ENCODE results near the gene DGUOK.

Gene DGUOK

GRCh38 chr2:73972846-73973245, 46.2 kb downstream of the DGUOK start:
- H3K36me3 Mint-ChIP-seq (ENCODE audit: insufficient read depth): peaks cover 9% of the 10 kb centered on the region
- H3K4me3 Mint-ChIP-seq: no peak overlapping the region
- ATAC-seq (replicated peaks) (no peak), DNase-seq (no peak)
- H3K4me1 Mint-ChIP-seq (ENCODE audit: low read depth in 2 of 2): peaks cover 25 to 29% of the 10 kb centered on the region in 2 donors
- no peaks in the 10 kb centered on the region for H3K9me3 Mint-ChIP-seq
- H3K27me3 Mint-ChIP-seq: no peaks in the 10 kb centered on the region
- no peak overlapping the region for H3K27ac Mint-ChIP-seq

GRCh38 chr2:73975731-73976130, 49.1 kb downstream of the DGUOK start:
- peaks cover 0 to 1% of the 10 kb centered on the region in 2 donors for H3K27me3 Mint-ChIP-seq
- H3K36me3 Mint-ChIP-seq (ENCODE audit: insufficient read depth): peaks cover 8% of the 10 kb centered on the region
- ATAC-seq (replicated peaks) (no peak), DNase-seq (no peak)
- H3K9me3 Mint-ChIP-seq: no peaks in the 10 kb centered on the region
- peaks cover 26 to 27% of the 10 kb centered on the region in 2 donors for H3K4me1 Mint-ChIP-seq (ENCODE audit: low read depth in 2 of 2)
- H3K27ac Mint-ChIP-seq: no peak overlapping the region
- H3K4me3 Mint-ChIP-seq: no peak overlapping the region

- H3K36me3 Mint-ChIP-seq (ENCODE audit: insufficient read depth): no peaks in the 10 kb centered on the region
- peaks cover 23 to 26% of the 10 kb centered on the region in 2 donors for H3K4me1 Mint-ChIP-seq (ENCODE audit: low read depth in 2 of 2)
- ATAC-seq (replicated peaks): no peak
- no peak overlapping the region for H3K4me3 Mint-ChIP-seq
- no peak overlapping the region for H3K27ac Mint-ChIP-seq
- DNase-seq: no peak
- H3K27me3 Mint-ChIP-seq: peaks cover 0 to 12% of the 10 kb centered on the region in 2 donors
- H3K9me3 Mint-ChIP-seq: no peaks in the 10 kb centered on the region
These were observed 50.1 kb downstream of the DGUOK start for GRCh38 chr2:73976803-73977202.

DNA sequence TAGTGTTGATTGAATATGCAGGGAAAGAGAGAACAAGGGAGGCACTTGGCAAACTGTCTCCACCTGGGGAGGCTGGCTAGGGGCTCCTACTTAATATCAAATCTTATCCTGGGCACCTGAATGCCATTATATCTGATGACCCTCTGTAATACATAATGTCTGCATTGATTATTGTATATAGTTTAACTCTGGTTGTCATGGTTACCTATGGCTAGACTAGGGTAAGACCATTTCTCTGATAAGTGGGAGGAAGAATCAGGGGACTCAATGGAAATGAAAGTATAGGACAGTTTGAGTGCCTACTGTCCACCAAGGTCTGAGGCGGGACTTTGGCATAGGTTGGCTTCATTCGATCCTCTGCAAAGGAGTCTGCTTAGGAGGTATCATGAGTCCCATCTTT, 50.8 kb downstream of the DGUOK start:
- ATAC-seq (replicated peaks) (no peak), DNase-seq (no peak)
- Mint-ChIP-seq H3K4me1 (ENCODE audit: low read depth in 2 of 2) (peaks cover 21 to 26% of the 10 kb centered on the region in 2 donors), H3K4me3 (no peak overlapping the region), H3K27me3 (peaks cover 0 to 12% of the 10 kb centered on the region in 2 donors), H3K9me3 (no peaks in the 10 kb centered on the region), H3K27ac (no peak overlapping the region), H3K36me3 (ENCODE audit: insufficient read depth) (no peaks in the 10 kb centered on the region)

DNA sequence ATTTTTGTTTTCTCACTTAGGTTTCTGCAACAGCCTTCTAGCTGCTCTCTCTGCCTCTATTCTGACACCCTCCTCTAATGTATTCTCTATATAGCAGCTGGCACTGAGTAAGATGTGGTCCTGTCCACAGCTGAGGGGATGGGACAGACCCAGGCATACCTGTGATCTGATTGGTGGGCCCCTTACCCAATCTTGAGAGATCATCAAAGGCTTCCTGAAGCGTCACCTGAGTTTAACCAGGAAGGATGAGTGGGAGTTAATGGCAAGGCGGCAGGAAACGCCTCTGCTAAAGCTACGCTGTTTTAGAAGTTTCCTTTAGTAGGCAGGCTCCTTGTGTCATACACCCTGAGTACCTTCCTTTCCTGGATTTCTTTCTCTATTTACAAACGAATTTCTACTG, 52.3 kb downstream of the DGUOK start:
- peak; percentile 92 for ATAC-seq (replicated peaks)
- peak overlapping the region; percentile 6 to 29 for H3K4me3 Mint-ChIP-seq
- peaks cover 6% of the 10 kb centered on the region for H3K36me3 Mint-ChIP-seq (ENCODE audit: insufficient read depth)
- no peaks in the 10 kb centered on the region for H3K9me3 Mint-ChIP-seq
- H3K4me1 Mint-ChIP-seq (ENCODE audit: low read depth in 2 of 2): peaks cover 27 to 34% of the 10 kb centered on the region in 2 donors
- peak in 1 of 3 experiments; percentile 16 for DNase-seq
- H3K27ac Mint-ChIP-seq: peak overlapping the region; percentile 26 to 49
- H3K27me3 Mint-ChIP-seq: peaks cover 0 to 12% of the 10 kb centered on the region in 2 donors

DNA sequence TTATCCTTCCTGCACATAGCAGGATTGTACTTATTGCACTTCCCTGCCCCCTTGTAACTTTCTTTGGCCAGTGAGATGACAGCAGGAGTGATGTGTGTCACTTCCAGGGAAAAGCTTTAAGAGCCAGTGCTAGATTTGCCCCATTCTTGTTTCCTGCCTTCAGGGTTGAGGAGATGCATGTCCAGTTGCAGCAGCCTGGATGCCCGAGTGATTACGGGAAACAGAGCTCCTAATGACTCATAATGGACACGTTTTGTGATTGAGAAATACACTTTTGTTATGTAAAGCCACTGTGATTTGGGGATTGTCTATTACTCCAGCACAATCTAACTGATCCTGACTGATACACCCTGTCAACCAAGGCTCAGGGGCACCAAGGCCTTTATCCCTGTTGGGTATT, 53.0 kb downstream of the DGUOK start:
- Mint-ChIP-seq H3K27ac (peak overlapping the region in 1 of 2 donors; percentile 49), H3K36me3 (ENCODE audit: insufficient read depth) (peaks cover 8% of the 10 kb centered on the region), H3K27me3 (peaks cover 0 to 12% of the 10 kb centered on the region in 2 donors), H3K4me3 (peak overlapping the region in 1 of 2 donors; percentile 29), H3K4me1 (ENCODE audit: low read depth in 2 of 2) (peaks cover 27 to 34% of the 10 kb centered on the region in 2 donors), H3K9me3 (no peaks in the 10 kb centered on the region)
- ATAC-seq (replicated peaks): no peak
- no peak for DNase-seq

- H3K27me3 Mint-ChIP-seq: peaks cover 0 to 12% of the 10 kb centered on the region in 2 donors
- H3K4me1 Mint-ChIP-seq (ENCODE audit: low read depth in 2 of 2): peaks cover 28 to 34% of the 10 kb centered on the region in 2 donors
- no peak for DNase-seq
- peaks cover 10% of the 10 kb centered on the region for H3K36me3 Mint-ChIP-seq (ENCODE audit: insufficient read depth)
- no peak for ATAC-seq (replicated peaks)
- H3K4me3 Mint-ChIP-seq: peak overlapping the region in 1 of 2 donors; percentile 60
- H3K9me3 Mint-ChIP-seq: no peaks in the 10 kb centered on the region
- no peak overlapping the region for H3K27ac Mint-ChIP-seq
These were observed 53.9 kb downstream of the DGUOK start for GRCh38 chr2:73980566-73980965.

- DNase-seq (no peak), ATAC-seq (replicated peaks) (no peak)
- Mint-ChIP-seq H3K4me1 (ENCODE audit: low read depth in 2 of 2) (peaks cover 35 to 41% of the 10 kb centered on the region in 2 donors), H3K27me3 (peaks cover 0 to 12% of the 10 kb centered on the region in 2 donors), H3K27ac (peak overlapping the region in 1 of 2 donors; percentile 65), H3K36me3 (ENCODE audit: insufficient read depth) (peaks cover 17% of the 10 kb centered on the region), H3K4me3 (peak overlapping the region; percentile 60 to 69), H3K9me3 (no peaks in the 10 kb centered on the region)
These were observed 54.7 kb downstream of the DGUOK start for GRCh38 chr2:73981081-73982001.

- peaks cover 0 to 12% of the 10 kb centered on the region in 2 donors for H3K27me3 Mint-ChIP-seq
- no peak for ATAC-seq (replicated peaks)
- DNase-seq: no peak
- no peaks in the 10 kb centered on the region for H3K9me3 Mint-ChIP-seq
- peaks cover 42 to 50% of the 10 kb centered on the region in 2 donors for H3K4me1 Mint-ChIP-seq (ENCODE audit: low read depth in 2 of 2)
- H3K36me3 Mint-ChIP-seq (ENCODE audit: insufficient read depth): peaks cover 22% of the 10 kb centered on the region
- H3K27ac Mint-ChIP-seq: no peak overlapping the region
- H3K4me3 Mint-ChIP-seq: no peak overlapping the region
These were observed 55.5 kb downstream of the DGUOK start for GRCh38 chr2:73982140-73982617.

DNA sequence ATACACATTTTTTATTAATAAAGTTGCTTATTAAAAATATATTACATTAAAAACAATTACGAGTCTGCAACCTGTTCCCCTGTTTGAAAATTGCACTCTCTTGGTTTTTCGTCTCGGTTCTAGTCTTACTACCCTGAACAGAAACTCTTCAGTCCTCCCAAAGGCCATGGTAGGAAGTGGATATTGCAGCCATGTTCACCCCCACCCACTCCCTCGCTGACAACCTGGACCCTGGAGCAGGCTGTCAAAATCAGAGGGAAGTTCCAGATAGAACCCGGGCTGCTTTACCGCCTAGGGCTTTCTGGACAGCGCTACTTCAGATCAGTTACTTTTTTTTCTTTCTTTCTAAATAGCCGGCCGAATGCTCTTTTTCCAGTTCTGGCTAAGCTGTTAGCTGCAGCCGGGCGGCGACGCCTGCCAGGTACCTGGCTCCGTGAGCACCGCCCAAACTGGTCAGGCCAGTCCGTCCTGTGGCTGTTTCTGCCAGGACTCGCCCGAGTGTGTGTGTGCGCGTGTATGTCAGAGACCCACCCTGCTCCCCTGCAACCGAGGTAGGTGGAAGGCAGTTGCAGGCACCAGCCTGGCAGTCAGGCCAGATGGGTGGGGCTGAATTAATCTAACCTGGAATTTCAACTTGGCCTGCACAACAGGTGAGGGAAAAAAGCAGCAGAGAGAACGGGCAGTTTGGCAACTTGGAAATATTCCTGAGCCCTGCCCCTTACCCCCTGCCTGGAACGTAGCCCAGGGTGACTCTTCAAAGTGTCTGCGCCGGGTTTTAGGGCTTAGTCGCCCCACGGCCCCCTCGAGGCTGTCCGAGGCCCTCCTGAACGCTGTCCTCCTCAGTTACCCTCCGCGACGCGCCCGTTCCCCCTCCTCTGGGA, 56.9 kb downstream of the DGUOK start:
- no peak for DNase-seq
- Mint-ChIP-seq H3K36me3 (ENCODE audit: insufficient read depth) (peaks cover 24% of the 10 kb centered on the region), H3K9me3 (no peaks in the 10 kb centered on the region), H3K27me3 (peaks cover 0 to 12% of the 10 kb centered on the region in 2 donors), H3K4me3 (peak overlapping the region; percentile 69 to 82), H3K4me1 (ENCODE audit: low read depth in 2 of 2) (peaks cover 56 to 64% of the 10 kb centered on the region in 2 donors), H3K27ac (peak overlapping the region in 1 of 2 donors; percentile 78)
- ATAC-seq (replicated peaks): no peak

- H3K9me3 Mint-ChIP-seq: no peaks in the 10 kb centered on the region
- ATAC-seq (replicated peaks) (peak; percentile 74), DNase-seq (peak in 2 of 3 experiments; percentile 67 to 71)
- peak within 1 kb of the TSS; percentile 89 to 91 for H3K27ac Mint-ChIP-seq
- peak within 1 kb of the TSS; percentile 88 to 91 for H3K4me3 Mint-ChIP-seq
- H3K36me3 Mint-ChIP-seq (ENCODE audit: insufficient read depth): peaks cover 27% of the 10 kb centered on the region
- H3K4me1 Mint-ChIP-seq (ENCODE audit: low read depth in 2 of 2): peaks cover 52 to 61% of the 10 kb centered on the region in 2 donors
- peaks cover 0 to 12% of the 10 kb centered on the region in 2 donors for H3K27me3 Mint-ChIP-seq
These were observed 57.7 kb downstream of the DGUOK start, which contains the start of gene TET3 for GRCh38 chr2:73984203-73984921. TET3 (plus strand) TSS chr2:73984910; CDS start chr2:73986404, 1,494 bp downstream.

GRCh38 chr2:73984922-73985307, 58.2 kb downstream of the DGUOK start:
- H3K9me3 Mint-ChIP-seq: no peaks in the 10 kb centered on the region
- H3K4me1 Mint-ChIP-seq (ENCODE audit: low read depth in 2 of 2): peaks cover 53 to 61% of the 10 kb centered on the region in 2 donors
- H3K27ac Mint-ChIP-seq: no peak overlapping the region
- peaks cover 27% of the 10 kb centered on the region for H3K36me3 Mint-ChIP-seq (ENCODE audit: insufficient read depth)
- peaks cover 0 to 12% of the 10 kb centered on the region in 2 donors for H3K27me3 Mint-ChIP-seq
- DNase-seq (peak in 1 of 3 experiments; percentile 66), ATAC-seq (replicated peaks) (peak; percentile 42)
- H3K4me3 Mint-ChIP-seq: no peak overlapping the region

Measured in effector memory CD8-positive, alpha-beta T cell (primary cell).